Memory B cell (primary cell): ENCODE results near the gene TBCE.

Experiments
- ATAC-seq: fragments of 150-1000 bp; cut with Tn5 transposase; 2 replicates; pipeline ENCODE4 v1.10.0; 2021; ENCODE audit warnings: low read depth, mild to moderate bottlenecking, moderate library complexity
- DNase-seq, 2 donors: peaks; one replicate each; pipeline ENCODE4 v3.0.0; 2022; ENCODE audit warnings: low spot score in 2 of 2
- H3K27ac Mint-ChIP-seq: one replicate; pipeline ENCODE4 v1.8.0; 2022; ENCODE audit warnings: mild to moderate bottlenecking, moderate library complexity, mixed read lengths
- H3K27me3 Mint-ChIP-seq: one replicate; pipeline ENCODE4 v1.8.0; 2022; ENCODE audit warnings: mixed read lengths
- H3K36me3 Mint-ChIP-seq: one replicate; pipeline ENCODE4 v1.8.0; 2022; ENCODE audit warnings: mild to moderate bottlenecking, mixed read lengths
- H3K4me1 Mint-ChIP-seq: one replicate; pipeline ENCODE4 v1.8.0; 2022; ENCODE audit warnings: mixed read lengths
- H3K4me3 Mint-ChIP-seq: one replicate; pipeline ENCODE4 v1.8.0; 2022; ENCODE audit warnings: mild to moderate bottlenecking, moderate library complexity, mixed read lengths
- H3K9me3 Mint-ChIP-seq: one replicate; pipeline ENCODE4 v1.8.0; 2022; ENCODE audit warnings: mixed read lengths

The TBCE gene

GRCh38 chr1:235409042-235409820 is 42.0 kb downstream of the TBCE start:
- Mint-ChIP-seq H3K36me3 (peaks cover 2% of the 10 kb centered on the region), H3K4me3 (no peak overlapping the region), H3K27ac (no peak overlapping the region), H3K9me3 (no peaks in the 10 kb centered on the region), H3K27me3 (no peaks in the 10 kb centered on the region), H3K4me1 (no peaks in the 10 kb centered on the region)
- ATAC-seq, result no peak
- no peak for DNase-seq

GRCh38 chr1:235410467-235410866 is 43.2 kb downstream of the TBCE start:
- Mint-ChIP-seq H3K27ac (no peak overlapping the region), H3K4me3 (no peak overlapping the region), H3K27me3 (no peaks in the 10 kb centered on the region), H3K4me1 (no peaks in the 10 kb centered on the region), H3K9me3 (no peaks in the 10 kb centered on the region), H3K36me3 (peaks cover 2% of the 10 kb centered on the region)
- ATAC-seq, result no peak
- DNase-seq, result no peak

- H3K4me3 Mint-ChIP-seq, result no peak overlapping the region
- H3K27me3 Mint-ChIP-seq, result no peaks in the 10 kb centered on the region
- ATAC-seq, result no peak
- no peaks in the 10 kb centered on the region for H3K4me1 Mint-ChIP-seq
- no peak overlapping the region for H3K27ac Mint-ChIP-seq
- H3K36me3 Mint-ChIP-seq, result peaks cover 2% of the 10 kb centered on the region
- H3K9me3 Mint-ChIP-seq, result no peaks in the 10 kb centered on the region
- DNase-seq, result no peak
Observed at GRCh38 chr1:235411489-235412486, 44.6 kb downstream of the TBCE start.

- DNase-seq, result peak; percentile 42 to 52
- Mint-ChIP-seq H3K36me3 (peaks cover 2% of the 10 kb centered on the region), H3K4me1 (no peaks in the 10 kb centered on the region), H3K27ac (no peak overlapping the region), H3K4me3 (no peak overlapping the region), H3K9me3 (no peaks in the 10 kb centered on the region), H3K27me3 (no peaks in the 10 kb centered on the region)
- ATAC-seq, result peak; percentile 85
Observed at GRCh38 chr1:235415008-235415904, 48.0 kb downstream of the TBCE start.

- ATAC-seq (no peak), DNase-seq (no peak)
- Mint-ChIP-seq H3K4me1 (no peaks in the 10 kb centered on the region), H3K27ac (no peak overlapping the region), H3K36me3 (peaks cover 2% of the 10 kb centered on the region), H3K9me3 (no peaks in the 10 kb centered on the region), H3K27me3 (no peaks in the 10 kb centered on the region), H3K4me3 (no peak overlapping the region)
Observed at GRCh38 chr1:235416662-235417049, 49.4 kb downstream of the TBCE start.

GRCh38 chr1:235417086-235417697 is 50.0 kb downstream of the TBCE start:
- no peaks in the 10 kb centered on the region for H3K9me3 Mint-ChIP-seq
- no peak overlapping the region for H3K27ac Mint-ChIP-seq
- peak; percentile 62 to 67 for DNase-seq
- no peaks in the 10 kb centered on the region for H3K27me3 Mint-ChIP-seq
- no peaks in the 10 kb centered on the region for H3K4me1 Mint-ChIP-seq
- H3K36me3 Mint-ChIP-seq, result peaks cover 2% of the 10 kb centered on the region
- peak; percentile 58 for ATAC-seq
- H3K4me3 Mint-ChIP-seq, result no peak overlapping the region

GRCh38 chr1:235421751-235422150 is 54.5 kb downstream of the TBCE start:
- DNase-seq, result no peak
- Mint-ChIP-seq H3K4me1 (peaks cover 14% of the 10 kb centered on the region), H3K4me3 (no peak overlapping the region), H3K27me3 (no peaks in the 10 kb centered on the region), H3K36me3 (peaks cover 3% of the 10 kb centered on the region), H3K27ac (no peak overlapping the region), H3K9me3 (no peaks in the 10 kb centered on the region)
- no peak for ATAC-seq

GRCh38 chr1:235423214-235423652 is 56.0 kb downstream of the TBCE start:
- H3K36me3 Mint-ChIP-seq, result peaks cover 3% of the 10 kb centered on the region
- DNase-seq, result no peak

GRCh38 chr1:235424092-235424491 is 56.9 kb downstream of the TBCE start:
- DNase-seq (no peak), ATAC-seq (no peak)
- H3K4me1 Mint-ChIP-seq, result peaks cover 19% of the 10 kb centered on the region
- H3K27me3 Mint-ChIP-seq, result no peaks in the 10 kb centered on the region
- H3K36me3 Mint-ChIP-seq, result peaks cover 5% of the 10 kb centered on the region
- H3K9me3 Mint-ChIP-seq, result no peaks in the 10 kb centered on the region
- H3K4me3 Mint-ChIP-seq, result no peak overlapping the region
- H3K27ac Mint-ChIP-seq, result no peak overlapping the region

More at GRCh38 chr1:235423214-235423652, 56.0 kb downstream of the TBCE start:
- peaks cover 19% of the 10 kb centered on the region for H3K4me1 Mint-ChIP-seq
- no peaks in the 10 kb centered on the region for H3K9me3 Mint-ChIP-seq
- no peak overlapping the region for H3K4me3 Mint-ChIP-seq
- peak; percentile 59 for ATAC-seq
- peak overlapping the region; percentile 49 for H3K27ac Mint-ChIP-seq
- H3K27me3 Mint-ChIP-seq, result no peaks in the 10 kb centered on the region

- no peak for ATAC-seq
- Mint-ChIP-seq H3K4me3 (no peak overlapping the region), H3K27ac (no peak overlapping the region), H3K27me3 (no peaks in the 10 kb centered on the region), H3K9me3 (no peaks in the 10 kb centered on the region), H3K4me1 (peaks cover 19% of the 10 kb centered on the region), H3K36me3 (peaks cover 5% of the 10 kb centered on the region)
- no peak for DNase-seq
Observed at GRCh38 chr1:235425357-235425756, 58.1 kb downstream of the TBCE start.

GRCh38 chr1:235426143-235426542 is 58.9 kb downstream of the TBCE start:
- Mint-ChIP-seq H3K27me3 (no peaks in the 10 kb centered on the region), H3K36me3 (peaks cover 5% of the 10 kb centered on the region), H3K9me3 (no peaks in the 10 kb centered on the region), H3K27ac (no peak overlapping the region), H3K4me3 (no peak overlapping the region), H3K4me1 (peaks cover 19% of the 10 kb centered on the region)
- ATAC-seq (no peak), DNase-seq (no peak)

GRCh38 chr1:235426680-235427079 is 59.5 kb downstream of the TBCE start:
- no peak overlapping the region for H3K4me3 Mint-ChIP-seq
- ATAC-seq (no peak), DNase-seq (no peak)
- H3K27ac Mint-ChIP-seq, result no peak overlapping the region
- H3K36me3 Mint-ChIP-seq, result peaks cover 5% of the 10 kb centered on the region
- H3K4me1 Mint-ChIP-seq, result peaks cover 19% of the 10 kb centered on the region
- no peaks in the 10 kb centered on the region for H3K9me3 Mint-ChIP-seq
- H3K27me3 Mint-ChIP-seq, result no peaks in the 10 kb centered on the region

GRCh38 chr1:235427447-235427846 is 60.2 kb downstream of the TBCE start:
- no peaks in the 10 kb centered on the region for H3K27me3 Mint-ChIP-seq

More at GRCh38 chr1:235427447-235427846, 60.2 kb downstream of the TBCE start:
- DNase-seq, result no peak
- ATAC-seq, result no peak
- H3K4me1 Mint-ChIP-seq, result peaks cover 19% of the 10 kb centered on the region
- no peak overlapping the region for H3K27ac Mint-ChIP-seq
- H3K4me3 Mint-ChIP-seq, result no peak overlapping the region
- H3K9me3 Mint-ChIP-seq, result no peaks in the 10 kb centered on the region
- peaks cover 7% of the 10 kb centered on the region for H3K36me3 Mint-ChIP-seq
